ENCODE measurements around the gene TACR2.
A peak's percentile ranks its signal among the peaks of the same experiment; 100 is the strongest.

The TACR2 gene

DNA sequence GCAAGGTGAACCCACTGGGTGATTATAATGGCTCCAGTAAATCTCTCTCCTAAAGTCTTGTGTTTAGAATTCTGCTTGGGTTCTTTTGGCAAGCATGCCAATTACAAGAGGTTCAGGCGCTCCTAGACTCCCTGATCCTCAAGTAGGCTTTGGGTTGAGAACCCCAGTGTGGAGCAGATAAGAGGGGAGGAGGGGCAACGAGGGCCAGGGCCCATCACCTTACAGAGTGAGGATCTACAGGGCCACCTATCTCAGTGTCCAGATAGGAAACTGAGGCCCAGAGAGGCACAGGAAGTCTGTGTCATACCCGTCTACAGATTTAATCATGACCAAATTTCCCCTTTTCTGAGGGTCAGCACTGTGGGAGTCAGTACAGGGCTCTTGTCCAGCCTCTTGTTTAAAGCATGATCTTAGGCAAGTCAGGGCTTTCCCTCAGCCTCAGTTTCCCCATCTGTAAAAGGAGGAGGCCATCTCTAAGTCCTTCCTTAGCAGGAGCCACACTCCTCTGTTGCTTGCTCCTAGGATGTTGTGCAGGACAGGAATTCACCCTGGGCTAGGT is 4.4 kb downstream of the TACR2 start:
- Histone ChIP-seq H3K4me3 (ENCODE audit: insufficient read depth, low read depth, low read length, poor library complexity, severe bottlenecking) (no peak overlapping the region), H3K9me3 (ENCODE audit: control insufficient read depth, low read length) (no peaks in the 10 kb centered on the region), H3K4me1 (ENCODE audit: control insufficient read depth, insufficient read depth, low read length, poor library complexity, severe bottlenecking) (peaks cover 12% of the 10 kb centered on the region), H3K27ac (ENCODE audit: insufficient read depth, low read length, poor library complexity, severe bottlenecking) (no peak overlapping the region), H3K27me3 (replicated peaks; ENCODE audit: control insufficient read depth, insufficient read depth, low read length, poor library complexity, severe bottlenecking) (no peaks in the 10 kb centered on the region), H3K36me3 (ENCODE audit: control insufficient read depth, insufficient read depth, low read length) (no peaks in the 10 kb centered on the region)
- no peak for DNase-seq

GRCh38 chr10:69411476-69411875 is 5.2 kb downstream of the TACR2 start:
- Histone ChIP-seq H3K36me3 (ENCODE audit: control insufficient read depth, insufficient read depth, low read length) (no peaks in the 10 kb centered on the region), H3K27me3 (replicated peaks; ENCODE audit: control insufficient read depth, insufficient read depth, low read length, poor library complexity, severe bottlenecking) (no peaks in the 10 kb centered on the region), H3K9me3 (ENCODE audit: control insufficient read depth, low read length) (no peaks in the 10 kb centered on the region), H3K4me3 (ENCODE audit: insufficient read depth, low read depth, low read length, poor library complexity, severe bottlenecking) (no peak overlapping the region), H3K27ac (ENCODE audit: insufficient read depth, low read length, poor library complexity, severe bottlenecking) (no peak overlapping the region), H3K4me1 (ENCODE audit: control insufficient read depth, insufficient read depth, low read length, poor library complexity, severe bottlenecking) (peaks cover 12% of the 10 kb centered on the region)
- no peak for DNase-seq

DNA sequence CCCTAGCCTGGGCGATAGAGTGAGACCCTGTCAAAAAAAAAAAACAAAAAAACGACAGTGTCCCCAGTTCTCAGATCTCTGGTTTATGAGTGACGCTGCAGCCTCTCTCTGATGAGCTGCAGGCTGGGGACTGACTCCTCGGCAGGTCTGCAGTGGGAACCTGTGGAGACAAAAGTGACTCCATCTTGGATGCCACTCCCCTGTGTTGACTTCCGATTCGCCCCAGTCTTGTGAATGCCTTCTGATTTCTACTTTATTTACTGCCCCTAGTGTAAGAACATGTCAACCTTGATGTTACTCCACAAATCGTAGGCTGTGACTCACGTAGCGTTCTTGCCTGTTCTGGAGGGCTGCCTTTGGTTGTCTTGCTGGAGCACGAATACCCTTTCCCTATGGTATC is 6.2 kb downstream of the TACR2 start:
- no peak overlapping the region for H3K27ac ChIP-seq (ENCODE audit: insufficient read depth, low read length, poor library complexity, severe bottlenecking)
- no peaks in the 10 kb centered on the region for H3K9me3 ChIP-seq (ENCODE audit: control insufficient read depth, low read length)
- no peak for DNase-seq

GRCh38 chr10:69409968-69410367 is 6.8 kb downstream of the TACR2 start:
- H3K36me3 ChIP-seq (ENCODE audit: control insufficient read depth, insufficient read depth, low read length): no peaks in the 10 kb centered on the region
- DNase-seq: no peak
- H3K27ac ChIP-seq (ENCODE audit: insufficient read depth, low read length, poor library complexity, severe bottlenecking): no peak overlapping the region

More for the DNA sequence above, 6.2 kb downstream of the TACR2 start:
- no peaks in the 10 kb centered on the region for H3K27me3 ChIP-seq (replicated peaks; ENCODE audit: control insufficient read depth, insufficient read depth, low read length, poor library complexity, severe bottlenecking)
- H3K4me3 ChIP-seq (ENCODE audit: insufficient read depth, low read depth, low read length, poor library complexity, severe bottlenecking): no peak overlapping the region
- no peaks in the 10 kb centered on the region for H3K36me3 ChIP-seq (ENCODE audit: control insufficient read depth, insufficient read depth, low read length)
- peaks cover 12% of the 10 kb centered on the region for H3K4me1 ChIP-seq (ENCODE audit: control insufficient read depth, insufficient read depth, low read length, poor library complexity, severe bottlenecking)

GRCh38 chr10:69409176-69409495 is 7.6 kb downstream of the TACR2 start:
- Histone ChIP-seq H3K9me3 (ENCODE audit: control insufficient read depth, low read length) (no peaks in the 10 kb centered on the region), H3K27me3 (replicated peaks; ENCODE audit: control insufficient read depth, insufficient read depth, low read length, poor library complexity, severe bottlenecking) (no peaks in the 10 kb centered on the region), H3K4me3 (ENCODE audit: insufficient read depth, low read depth, low read length, poor library complexity, severe bottlenecking) (no peak overlapping the region), H3K4me1 (ENCODE audit: control insufficient read depth, insufficient read depth, low read length, poor library complexity, severe bottlenecking) (peaks cover 12% of the 10 kb centered on the region), H3K36me3 (ENCODE audit: control insufficient read depth, insufficient read depth, low read length) (no peaks in the 10 kb centered on the region), H3K27ac (ENCODE audit: insufficient read depth, low read length, poor library complexity, severe bottlenecking) (peak overlapping the region; percentile 71)
- no peak for DNase-seq

More at GRCh38 chr10:69409968-69410367, 6.8 kb downstream of the TACR2 start:
- Histone ChIP-seq H3K4me3 (ENCODE audit: insufficient read depth, low read depth, low read length, poor library complexity, severe bottlenecking) (no peak overlapping the region), H3K9me3 (ENCODE audit: control insufficient read depth, low read length) (no peaks in the 10 kb centered on the region), H3K4me1 (ENCODE audit: control insufficient read depth, insufficient read depth, low read length, poor library complexity, severe bottlenecking) (peaks cover 12% of the 10 kb centered on the region), H3K27me3 (replicated peaks; ENCODE audit: control insufficient read depth, insufficient read depth, low read length, poor library complexity, severe bottlenecking) (no peaks in the 10 kb centered on the region)

GRCh38 chr10:69408318-69409175 is 8.2 kb downstream of the TACR2 start:
- no peaks in the 10 kb centered on the region for H3K9me3 ChIP-seq (ENCODE audit: control insufficient read depth, low read length)
- no peak overlapping the region for H3K4me3 ChIP-seq (ENCODE audit: insufficient read depth, low read depth, low read length, poor library complexity, severe bottlenecking)
- peak overlapping the region; percentile 71 for H3K27ac ChIP-seq (ENCODE audit: insufficient read depth, low read length, poor library complexity, severe bottlenecking)
- DNase-seq: peak; percentile 79 to 87 (median 85)
- H3K27me3 ChIP-seq (replicated peaks; ENCODE audit: control insufficient read depth, insufficient read depth, low read length, poor library complexity, severe bottlenecking): no peaks in the 10 kb centered on the region
- no peaks in the 10 kb centered on the region for H3K36me3 ChIP-seq (ENCODE audit: control insufficient read depth, insufficient read depth, low read length)
- H3K4me1 ChIP-seq (ENCODE audit: control insufficient read depth, insufficient read depth, low read length, poor library complexity, severe bottlenecking): peaks cover 12% of the 10 kb centered on the region

- Histone ChIP-seq H3K27ac (ENCODE audit: insufficient read depth, low read length, poor library complexity, severe bottlenecking) (no peak overlapping the region), H3K9me3 (ENCODE audit: control insufficient read depth, low read length) (no peaks in the 10 kb centered on the region), H3K36me3 (ENCODE audit: control insufficient read depth, insufficient read depth, low read length) (peaks cover 6% of the 10 kb centered on the region), H3K4me1 (ENCODE audit: control insufficient read depth, insufficient read depth, low read length, poor library complexity, severe bottlenecking) (peaks cover 12% of the 10 kb centered on the region), H3K27me3 (replicated peaks; ENCODE audit: control insufficient read depth, insufficient read depth, low read length, poor library complexity, severe bottlenecking) (no peaks in the 10 kb centered on the region), H3K4me3 (ENCODE audit: insufficient read depth, low read depth, low read length, poor library complexity, severe bottlenecking) (no peak overlapping the region)
- no peak for DNase-seq
Observed at GRCh38 chr10:69407621-69408301, 9.0 kb downstream of the TACR2 start.

GRCh38 chr10:69406816-69407580 is 9.7 kb downstream of the TACR2 start:
- Histone ChIP-seq H3K4me3 (ENCODE audit: insufficient read depth, low read depth, low read length, poor library complexity, severe bottlenecking) (no peak overlapping the region), H3K9me3 (ENCODE audit: control insufficient read depth, low read length) (no peaks in the 10 kb centered on the region), H3K4me1 (ENCODE audit: control insufficient read depth, insufficient read depth, low read length, poor library complexity, severe bottlenecking) (peaks cover 12% of the 10 kb centered on the region), H3K36me3 (ENCODE audit: control insufficient read depth, insufficient read depth, low read length) (peaks cover 9% of the 10 kb centered on the region), H3K27me3 (replicated peaks; ENCODE audit: control insufficient read depth, insufficient read depth, low read length, poor library complexity, severe bottlenecking) (no peaks in the 10 kb centered on the region), H3K27ac (ENCODE audit: insufficient read depth, low read length, poor library complexity, severe bottlenecking) (no peak overlapping the region)
- no peak for DNase-seq

DNA sequence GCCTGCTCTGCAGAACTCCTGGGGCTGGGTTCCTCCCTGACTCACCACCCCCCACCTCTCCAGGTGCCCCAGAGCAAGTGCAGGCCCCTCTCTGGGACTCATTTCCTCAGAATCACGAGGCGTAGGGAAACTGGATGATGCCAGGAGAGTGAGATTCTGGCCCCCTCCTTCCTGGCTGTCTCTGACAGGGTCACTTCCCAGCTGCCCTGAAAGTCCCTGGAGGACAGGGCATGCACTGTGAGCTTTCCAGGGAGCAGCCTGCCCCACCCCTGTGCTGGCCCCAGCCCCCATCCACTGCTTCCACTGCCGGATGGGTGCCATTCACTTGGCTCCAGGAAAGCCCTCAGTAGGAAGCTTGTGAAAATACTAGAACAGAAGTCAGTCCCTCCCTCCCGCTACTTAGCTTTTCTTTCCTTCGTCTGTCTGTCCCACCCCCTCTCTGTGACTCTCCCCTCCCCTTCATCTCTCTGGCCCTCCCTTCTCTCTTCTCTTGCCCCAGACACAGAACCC is 10.4 kb downstream of the TACR2 start:
- no peaks in the 10 kb centered on the region for H3K9me3 ChIP-seq (ENCODE audit: control insufficient read depth, low read length)
- DNase-seq: no peak
- H3K27me3 ChIP-seq (replicated peaks; ENCODE audit: control insufficient read depth, insufficient read depth, low read length, poor library complexity, severe bottlenecking): no peaks in the 10 kb centered on the region
- H3K4me1 ChIP-seq (ENCODE audit: control insufficient read depth, insufficient read depth, low read length, poor library complexity, severe bottlenecking): peaks cover 12% of the 10 kb centered on the region
- no peak overlapping the region for H3K4me3 ChIP-seq (ENCODE audit: insufficient read depth, low read depth, low read length, poor library complexity, severe bottlenecking)
- H3K36me3 ChIP-seq (ENCODE audit: control insufficient read depth, insufficient read depth, low read length): peaks cover 14% of the 10 kb centered on the region
- no peak overlapping the region for H3K27ac ChIP-seq (ENCODE audit: insufficient read depth, low read length, poor library complexity, severe bottlenecking)
